Breast epithelium (tissue), 3 donors: Measurements from ENCODE around the gene ATXN7L1.

ENCODE experiments used
- CTCF ChIP-seq, 3 donors: fragments of 450-650 bp; IDR thresholded peaks; one replicate each; pipeline ENCODE4 v1.5.1; 2016 to 2017; ENCODE audit warnings: antibody characterized with exemption in 3 of 3, mild to moderate bottlenecking in 3 of 3, moderate library complexity in 3 of 3
- POLR2A ChIP-seq: fragments of 450-650 bp; IDR thresholded peaks from one replicate; pipeline ENCODE4 v1.6.1; 2016; ENCODE audit warnings: antibody characterized with exemption, mild to moderate bottlenecking, moderate library complexity
- POLR2AphosphoS5 ChIP-seq, 3 donors: sonication (generic); formaldehyde crosslinking; IDR thresholded peaks; one replicate each; pipeline ENCODE4 v1.6.1; 2017; ENCODE audit warnings: antibody characterized with exemption in 3 of 3

- no peak for TF ChIP-seq CTCF (IDR thresholded peaks at IDR 0.05)
- no peak for TF ChIP-seq POLR2A
- no peak for TF ChIP-seq POLR2AphosphoS5 (IDR thresholded peaks at IDR 0.05)
Measured at GRCh38 chr7:105897999-105898398, 21.6 kb upstream of the ATXN7L1 start.
